GM23338 (cell line): ENCODE results near the gene MRO. TPM values are rescaled to one million over a fixed set of nuclear protein-coding genes. Genes with fewer than 3 reads are reported as not detected.

Source experiments
- CREB1 ChIP-seq: fragments of 250-450 bp; sonication (Bioruptor Pico); IDR thresholded peaks from 2 replicates; pipeline ENCODE4 v1.5.0; 2020; ENCODE audit warnings: low read depth, mild to moderate bottlenecking, moderate library complexity
- EZH2 ChIP-seq: fragments of 200-600 bp; sonication (generic); IDR thresholded peaks from one replicate; pipeline ENCODE4 v1.8.0; 2017; ENCODE audit warnings: antibody characterized with exemption, mild to moderate bottlenecking, low read depth; ENCODE audit not compliant: unreplicated experiment
- POLR2AphosphoS5 ChIP-seq: IDR thresholded peaks from 2 replicates; pipeline ENCODE4 v1.6.1; 2016; ENCODE audit warnings: antibody characterized with exemption, low read depth
- STAT1 ChIP-seq: IDR thresholded peaks from one replicate; pipeline ENCODE4 v1.6.1; 2016; ENCODE audit warnings: antibody characterized with exemption; ENCODE audit not compliant: unreplicated experiment
- ZNF331 ChIP-seq: fragments of 250-450 bp; sonication (Bioruptor Pico); IDR thresholded peaks from 2 replicates; pipeline ENCODE4 v1.5.0; 2020; ENCODE audit warnings: low read depth, mild to moderate bottlenecking, moderate library complexity
- polyA plus RNA-seq: library from polyadenylated mRNA; unstranded; fragments of >200 nt; fragmentation: Nextera tagmentation; extraction: Ambion mirVana; gene quantifications from 2 replicates; pipeline ENCODE4 v1.2.1, GENCODE V29; 2016
- total RNA-seq: library from RNA; depleted of rRNA; stranded (reverse); fragments of >200 nt; shearing (Covaris generic); gene quantifications from 2 replicates; pipeline ENCODE4 v1.2.3, GENCODE V29; 2014
- TF ChIP-seq, protein P1 (sequence below): fragments of 250-450 bp; sonication (Bioruptor Pico); IDR thresholded peaks from 2 replicates; pipeline ENCODE4 v1.5.0; 2020; ENCODE audit warnings: mild to moderate bottlenecking, moderate library complexity
- TF ChIP-seq, protein P2 (sequence below): IDR thresholded peaks from 2 replicates; pipeline ENCODE4 v1.6.1; 2016; ENCODE audit warnings: antibody characterized with exemption
- TF ChIP-seq, protein P3 (sequence below), 2 experiments: fragments of 200-600 bp in 1 of 2; sonication (generic) in 1 of 2; conservative IDR thresholded peaks; 2 replicates each; pipeline versions ENCODE4 v1.5.1 to v1.6.1; 2016 to 2017; ENCODE audit warnings: antibody characterized with exemption in 2 of 2, low read depth in 2 of 2, mild to moderate bottlenecking in 2 of 2, moderate library complexity in 1 of 2

MRO gene
- total and polyA plus RNA-seq, 2 experiments from 2014 or later, result 0.78 to 0.80 TPM

DNA sequence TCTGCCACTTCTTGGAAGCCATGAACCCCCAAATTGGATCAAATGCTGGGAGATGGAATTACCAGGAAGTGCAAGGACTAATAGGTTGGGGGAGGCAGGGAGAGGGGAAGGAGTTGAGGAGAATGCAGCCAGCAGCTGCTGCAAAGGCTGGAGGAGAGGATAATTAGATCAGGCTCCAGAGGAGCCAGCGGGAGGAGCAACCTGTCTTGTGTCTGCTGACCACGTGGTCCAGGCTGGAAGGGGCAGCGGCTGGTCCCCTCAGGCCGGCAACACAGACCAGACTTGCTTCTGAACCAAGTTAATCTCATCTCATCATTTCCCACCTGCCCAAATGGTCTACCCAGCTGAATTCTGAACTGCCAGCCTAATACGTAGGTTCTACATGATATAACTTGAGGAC, 68.3 kb downstream of the MRO start (continued):
- TF ChIP-seq, protein P1, sequence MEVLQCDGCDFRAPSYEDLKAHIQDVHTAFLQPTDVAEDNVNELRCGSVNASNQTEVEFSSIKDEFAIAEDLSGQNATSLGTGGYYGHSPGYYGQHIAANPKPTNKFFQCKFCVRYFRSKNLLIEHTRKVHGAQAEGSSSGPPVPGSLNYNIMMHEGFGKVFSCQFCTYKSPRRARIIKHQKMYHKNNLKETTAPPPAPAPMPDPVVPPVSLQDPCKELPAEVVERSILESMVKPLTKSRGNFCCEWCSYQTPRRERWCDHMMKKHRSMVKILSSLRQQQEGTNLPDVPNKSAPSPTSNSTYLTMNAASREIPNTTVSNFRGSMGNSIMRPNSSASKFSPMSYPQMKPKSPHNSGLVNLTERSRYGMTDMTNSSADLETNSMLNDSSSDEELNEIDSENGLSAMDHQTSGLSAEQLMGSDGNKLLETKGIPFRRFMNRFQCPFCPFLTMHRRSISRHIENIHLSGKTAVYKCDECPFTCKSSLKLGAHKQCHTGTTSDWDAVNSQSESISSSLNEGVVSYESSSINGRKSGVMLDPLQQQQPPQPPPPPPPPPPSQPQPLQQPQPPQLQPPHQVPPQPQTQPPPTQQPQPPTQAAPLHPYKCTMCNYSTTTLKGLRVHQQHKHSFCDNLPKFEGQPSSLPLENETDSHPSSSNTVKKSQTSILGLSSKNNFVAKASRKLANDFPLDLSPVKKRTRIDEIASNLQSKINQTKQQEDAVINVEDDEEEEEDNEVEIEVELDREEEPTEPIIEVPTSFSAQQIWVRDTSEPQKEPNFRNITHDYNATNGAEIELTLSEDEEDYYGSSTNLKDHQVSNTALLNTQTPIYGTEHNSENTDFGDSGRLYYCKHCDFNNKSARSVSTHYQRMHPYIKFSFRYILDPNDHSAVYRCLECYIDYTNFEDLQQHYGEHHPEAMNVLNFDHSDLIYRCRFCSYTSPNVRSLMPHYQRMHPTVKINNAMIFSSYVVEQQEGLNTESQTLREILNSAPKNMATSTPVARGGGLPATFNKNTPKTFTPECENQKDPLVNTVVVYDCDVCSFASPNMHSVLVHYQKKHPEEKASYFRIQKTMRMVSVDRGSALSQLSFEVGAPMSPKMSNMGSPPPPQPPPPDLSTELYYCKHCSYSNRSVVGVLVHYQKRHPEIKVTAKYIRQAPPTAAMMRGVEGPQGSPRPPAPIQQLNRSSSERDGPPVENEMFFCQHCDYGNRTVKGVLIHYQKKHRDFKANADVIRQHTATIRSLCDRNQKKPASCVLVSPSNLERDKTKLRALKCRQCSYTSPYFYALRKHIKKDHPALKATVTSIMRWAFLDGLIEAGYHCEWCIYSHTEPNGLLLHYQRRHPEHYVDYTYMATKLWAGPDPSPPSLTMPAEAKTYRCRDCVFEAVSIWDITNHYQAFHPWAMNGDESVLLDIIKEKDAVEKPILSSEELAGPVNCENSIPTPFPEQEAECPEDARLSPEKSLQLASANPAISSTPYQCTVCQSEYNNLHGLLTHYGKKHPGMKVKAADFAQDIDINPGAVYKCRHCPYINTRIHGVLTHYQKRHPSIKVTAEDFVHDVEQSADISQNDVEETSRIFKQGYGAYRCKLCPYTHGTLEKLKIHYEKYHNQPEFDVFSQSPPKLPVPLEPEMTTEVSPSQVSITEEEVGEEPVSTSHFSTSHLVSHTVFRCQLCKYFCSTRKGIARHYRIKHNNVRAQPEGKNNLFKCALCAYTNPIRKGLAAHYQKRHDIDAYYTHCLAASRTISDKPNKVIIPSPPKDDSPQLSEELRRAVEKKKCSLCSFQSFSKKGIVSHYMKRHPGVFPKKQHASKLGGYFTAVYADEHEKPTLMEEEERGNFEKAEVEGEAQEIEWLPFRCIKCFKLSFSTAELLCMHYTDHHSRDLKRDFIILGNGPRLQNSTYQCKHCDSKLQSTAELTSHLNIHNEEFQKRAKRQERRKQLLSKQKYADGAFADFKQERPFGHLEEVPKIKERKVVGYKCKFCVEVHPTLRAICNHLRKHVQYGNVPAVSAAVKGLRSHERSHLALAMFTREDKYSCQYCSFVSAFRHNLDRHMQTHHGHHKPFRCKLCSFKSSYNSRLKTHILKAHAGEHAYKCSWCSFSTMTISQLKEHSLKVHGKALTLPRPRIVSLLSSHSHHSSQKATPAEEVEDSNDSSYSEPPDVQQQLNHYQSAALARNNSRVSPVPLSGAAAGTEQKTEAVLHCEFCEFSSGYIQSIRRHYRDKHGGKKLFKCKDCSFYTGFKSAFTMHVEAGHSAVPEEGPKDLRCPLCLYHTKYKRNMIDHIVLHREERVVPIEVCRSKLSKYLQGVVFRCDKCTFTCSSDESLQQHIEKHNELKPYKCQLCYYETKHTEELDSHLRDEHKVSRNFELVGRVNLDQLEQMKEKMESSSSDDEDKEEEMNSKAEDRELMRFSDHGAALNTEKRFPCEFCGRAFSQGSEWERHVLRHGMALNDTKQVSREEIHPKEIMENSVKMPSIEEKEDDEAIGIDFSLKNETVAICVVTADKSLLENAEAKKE (CRISPR knock-in tag), result no peak
- no peak for TF ChIP-seq STAT1
- TF ChIP-seq, protein P2, sequence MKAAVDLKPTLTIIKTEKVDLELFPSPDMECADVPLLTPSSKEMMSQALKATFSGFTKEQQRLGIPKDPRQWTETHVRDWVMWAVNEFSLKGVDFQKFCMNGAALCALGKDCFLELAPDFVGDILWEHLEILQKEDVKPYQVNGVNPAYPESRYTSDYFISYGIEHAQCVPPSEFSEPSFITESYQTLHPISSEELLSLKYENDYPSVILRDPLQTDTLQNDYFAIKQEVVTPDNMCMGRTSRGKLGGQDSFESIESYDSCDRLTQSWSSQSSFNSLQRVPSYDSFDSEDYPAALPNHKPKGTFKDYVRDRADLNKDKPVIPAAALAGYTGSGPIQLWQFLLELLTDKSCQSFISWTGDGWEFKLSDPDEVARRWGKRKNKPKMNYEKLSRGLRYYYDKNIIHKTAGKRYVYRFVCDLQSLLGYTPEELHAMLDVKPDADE, result no peak
- no peak for TF ChIP-seq POLR2AphosphoS5
- TF ChIP-seq CREB1 (CRISPR knock-in tag), result no peak
- TF ChIP-seq EZH2, result no peak
- TF ChIP-seq ZNF331, result no peak
- TF ChIP-seq, protein P3, sequence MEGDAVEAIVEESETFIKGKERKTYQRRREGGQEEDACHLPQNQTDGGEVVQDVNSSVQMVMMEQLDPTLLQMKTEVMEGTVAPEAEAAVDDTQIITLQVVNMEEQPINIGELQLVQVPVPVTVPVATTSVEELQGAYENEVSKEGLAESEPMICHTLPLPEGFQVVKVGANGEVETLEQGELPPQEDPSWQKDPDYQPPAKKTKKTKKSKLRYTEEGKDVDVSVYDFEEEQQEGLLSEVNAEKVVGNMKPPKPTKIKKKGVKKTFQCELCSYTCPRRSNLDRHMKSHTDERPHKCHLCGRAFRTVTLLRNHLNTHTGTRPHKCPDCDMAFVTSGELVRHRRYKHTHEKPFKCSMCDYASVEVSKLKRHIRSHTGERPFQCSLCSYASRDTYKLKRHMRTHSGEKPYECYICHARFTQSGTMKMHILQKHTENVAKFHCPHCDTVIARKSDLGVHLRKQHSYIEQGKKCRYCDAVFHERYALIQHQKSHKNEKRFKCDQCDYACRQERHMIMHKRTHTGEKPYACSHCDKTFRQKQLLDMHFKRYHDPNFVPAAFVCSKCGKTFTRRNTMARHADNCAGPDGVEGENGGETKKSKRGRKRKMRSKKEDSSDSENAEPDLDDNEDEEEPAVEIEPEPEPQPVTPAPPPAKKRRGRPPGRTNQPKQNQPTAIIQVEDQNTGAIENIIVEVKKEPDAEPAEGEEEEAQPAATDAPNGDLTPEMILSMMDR (conservative IDR thresholded peaks at IDR 0.05; ENCODE audit: low read depth in 2 of 2), result no peak
